GM21447 (cell line): ENCODE results near the gene ERGIC1.

ENCODE experiments used
- ATAC-seq: cut with Tn5 transposase; IDR thresholded peaks from one replicate; pipeline ENCODE4 v1.9.1; 2021; ENCODE audit not compliant: unreplicated experiment

Gene ERGIC1

DNA sequence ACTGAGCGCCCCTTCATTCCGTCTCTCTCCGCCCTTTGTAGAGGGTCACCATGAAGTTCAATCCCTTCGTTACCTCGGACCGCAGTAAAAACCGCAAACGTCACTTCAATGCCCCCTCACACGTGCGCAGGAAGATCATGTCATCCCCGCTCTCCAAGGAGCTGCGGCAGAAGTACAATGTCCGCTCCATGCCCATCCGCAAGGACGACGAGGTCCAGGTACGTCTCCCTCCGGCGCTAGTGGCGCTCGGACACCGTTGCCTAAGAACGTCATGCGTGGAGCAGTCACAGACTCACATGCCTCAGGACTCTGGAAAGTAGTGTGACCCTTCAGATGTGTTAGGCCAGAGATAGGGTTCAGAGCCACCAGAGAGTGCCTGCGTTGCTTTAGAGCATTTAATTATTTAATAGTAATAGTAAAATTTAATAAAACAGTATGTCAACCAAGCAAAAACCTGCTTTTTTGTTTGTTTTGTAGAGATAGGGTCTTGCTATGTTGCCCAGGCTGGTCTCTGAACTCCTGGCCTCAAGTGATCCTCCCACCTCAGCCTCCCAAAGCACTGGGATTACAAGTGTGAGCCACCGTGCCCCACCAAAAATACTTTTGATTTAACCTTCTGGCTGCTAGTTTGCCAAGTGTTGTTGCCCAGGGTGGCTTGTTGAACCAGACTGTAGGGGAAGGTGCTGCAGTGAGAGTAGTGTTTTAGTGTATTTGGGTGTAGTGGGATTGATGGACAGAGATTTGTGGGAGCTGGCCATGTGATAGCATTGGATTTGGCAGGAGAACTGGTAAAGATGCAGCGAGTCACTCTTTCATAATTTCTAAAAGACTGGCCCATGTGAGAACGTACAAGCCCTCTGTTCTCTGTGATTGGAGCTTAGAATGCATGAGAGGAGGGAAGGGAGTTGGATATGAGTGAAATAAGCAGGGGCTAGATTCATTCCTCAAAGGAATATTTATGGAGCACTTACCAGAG is 126.1 kb downstream of the ERGIC1 start:
- no peak for ATAC-seq

DNA sequence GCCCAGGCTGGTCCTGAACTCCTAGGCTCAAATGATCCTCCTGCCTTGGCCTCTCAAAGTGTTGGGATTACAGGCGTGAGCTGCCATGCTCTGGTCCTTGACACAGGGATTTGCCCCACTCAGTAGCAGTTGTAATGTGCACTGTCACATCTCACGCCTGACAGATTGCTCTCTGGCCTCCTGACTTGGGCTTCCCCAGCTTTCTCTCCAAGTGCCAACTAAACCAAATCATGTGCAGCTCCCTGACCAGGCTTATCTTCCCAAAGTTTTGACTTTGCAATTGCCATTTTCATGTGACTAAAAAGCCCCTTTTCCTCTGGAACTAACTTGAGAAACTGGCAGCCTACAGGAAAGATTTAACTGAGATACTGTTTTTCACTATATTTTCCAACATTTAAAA is 135.9 kb downstream of the ERGIC1 start:
- no peak for ATAC-seq

DNA sequence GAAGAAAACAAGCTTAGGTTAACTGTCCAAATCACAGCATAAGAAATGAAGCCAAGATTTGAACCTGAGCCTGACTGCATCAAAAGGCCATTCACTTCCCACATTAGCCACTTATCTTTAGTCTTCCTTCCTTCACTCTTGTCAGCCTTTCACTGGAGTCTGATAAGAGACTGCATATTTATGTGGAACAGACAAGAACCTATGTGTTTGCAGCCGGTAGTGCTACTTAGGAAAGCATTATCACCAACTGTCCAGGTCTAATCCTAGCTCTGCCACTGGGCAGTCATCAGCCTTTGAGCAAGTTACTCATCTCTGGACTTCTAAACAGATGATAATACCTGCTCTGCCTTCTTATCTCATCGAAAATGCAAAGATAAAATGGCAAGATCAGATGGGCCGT is 137.4 kb downstream of the ERGIC1 start:
- ATAC-seq = no peak

DNA sequence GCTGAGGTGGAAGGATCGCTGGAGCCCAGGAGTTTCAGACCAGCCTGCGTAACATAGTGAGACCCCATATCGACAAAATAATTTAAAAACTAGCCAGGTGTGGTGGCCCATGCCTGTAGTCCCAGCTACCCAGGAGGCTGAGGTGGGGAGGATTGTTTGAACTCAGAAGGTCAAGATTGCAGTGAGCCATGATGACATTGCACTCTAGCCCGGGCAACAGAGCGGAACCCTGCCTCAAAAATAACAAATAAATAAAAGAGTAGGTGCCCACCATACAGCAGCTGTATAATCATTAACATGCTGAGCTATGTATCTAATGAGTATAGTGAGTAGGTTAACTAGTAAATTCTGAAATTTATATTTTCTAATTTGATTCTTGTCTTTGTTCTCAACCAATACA is 138.5 kb downstream of the ERGIC1 start:
- ATAC-seq = no peak

DNA sequence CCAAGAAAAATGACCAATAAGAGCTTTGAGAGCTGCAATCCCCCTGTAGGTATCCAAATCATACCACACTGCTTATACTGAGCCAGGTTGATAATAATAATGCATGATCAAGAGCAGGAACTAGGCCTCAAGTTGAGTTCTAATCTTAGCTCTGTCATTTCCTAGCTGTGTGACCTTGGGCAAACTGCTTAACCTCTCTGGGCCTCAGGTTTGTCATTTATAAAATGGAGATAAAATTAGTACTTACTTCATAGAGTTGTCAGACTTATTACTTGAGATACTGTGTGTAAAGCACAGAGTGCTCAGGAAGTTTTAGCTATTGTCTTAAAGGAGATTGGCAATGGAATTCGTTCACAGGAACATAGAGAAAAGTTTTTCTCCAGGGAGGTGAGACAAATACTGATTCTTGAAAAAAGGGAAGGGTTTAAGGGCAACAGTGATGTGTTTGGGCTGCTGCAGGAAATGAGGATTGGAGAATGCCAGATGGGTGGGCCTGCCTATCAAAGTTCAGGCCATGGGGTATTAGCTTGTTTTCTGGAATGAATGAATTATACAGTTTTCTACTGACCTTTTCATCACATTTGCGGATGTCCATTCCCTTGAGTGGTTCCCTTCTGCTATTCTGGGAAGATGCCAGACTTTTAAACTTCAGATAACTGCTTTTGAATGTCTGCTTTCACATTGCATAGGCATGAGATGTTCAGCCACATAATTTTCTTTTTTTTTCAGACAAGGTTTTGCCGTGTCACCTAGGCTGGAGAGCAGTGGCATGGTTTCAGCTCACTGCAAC is 139.3 kb downstream of the ERGIC1 start:
- no peak for ATAC-seq

DNA sequence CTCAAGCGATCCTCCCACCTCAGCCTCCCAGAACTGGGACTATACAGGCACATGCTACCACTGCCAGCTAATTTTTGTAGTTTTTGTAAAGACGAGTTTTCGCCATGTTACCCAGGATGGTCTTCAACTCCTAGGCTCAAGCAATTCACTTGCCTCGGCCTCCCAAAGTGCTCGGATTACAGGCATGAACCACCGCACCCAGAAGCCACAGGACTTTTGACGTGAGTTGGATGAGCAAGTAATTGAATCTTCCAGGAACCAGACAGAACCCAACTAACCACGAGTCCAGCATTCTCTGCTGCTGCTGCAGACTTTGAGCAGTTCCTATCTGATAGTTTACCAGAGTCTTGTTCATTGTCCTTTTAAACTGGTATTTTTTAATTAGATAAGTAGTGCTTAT is 139.9 kb downstream of the ERGIC1 start:
- ATAC-seq = no peak

DNA sequence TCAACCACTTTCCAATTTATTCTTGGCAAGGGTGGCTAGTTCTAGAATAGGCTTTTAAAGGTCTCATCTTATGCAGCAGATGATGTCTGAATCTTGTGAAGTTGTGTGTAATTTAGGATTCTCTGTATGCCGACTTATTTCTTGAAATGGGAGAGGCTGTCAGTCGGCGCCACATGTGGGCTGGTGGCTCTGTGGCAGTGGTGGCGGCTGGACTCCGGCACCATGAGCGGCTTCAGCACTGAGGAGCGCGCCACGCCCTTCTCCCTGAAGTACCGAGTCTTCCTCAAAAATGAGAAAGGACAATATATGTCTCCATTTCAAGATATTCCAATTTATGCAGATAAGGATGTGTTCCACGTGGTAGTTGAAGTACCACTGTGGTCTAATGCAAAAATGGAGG is 141.2 kb downstream of the ERGIC1 start:
- no peak for ATAC-seq

DNA sequence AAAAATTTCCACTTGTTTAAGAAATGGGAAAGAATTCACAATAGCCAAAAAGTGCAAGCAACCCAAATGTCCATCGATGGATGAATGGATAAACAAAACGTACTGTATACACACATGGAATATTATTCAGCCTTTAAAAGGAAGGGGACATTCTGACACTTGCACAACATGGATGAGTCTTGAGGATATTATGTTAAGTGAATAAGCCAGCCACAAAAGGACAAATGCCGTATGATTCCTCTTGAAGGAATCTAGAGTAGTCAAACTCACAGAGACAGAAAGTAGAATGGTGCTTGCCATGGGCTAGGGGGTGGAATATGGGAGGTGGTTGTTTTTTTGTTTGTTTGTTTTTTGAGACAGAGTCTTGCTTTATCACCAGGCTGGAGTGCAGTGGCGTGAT is 145.7 kb downstream of the ERGIC1 start:
- ATAC-seq = no peak

DNA sequence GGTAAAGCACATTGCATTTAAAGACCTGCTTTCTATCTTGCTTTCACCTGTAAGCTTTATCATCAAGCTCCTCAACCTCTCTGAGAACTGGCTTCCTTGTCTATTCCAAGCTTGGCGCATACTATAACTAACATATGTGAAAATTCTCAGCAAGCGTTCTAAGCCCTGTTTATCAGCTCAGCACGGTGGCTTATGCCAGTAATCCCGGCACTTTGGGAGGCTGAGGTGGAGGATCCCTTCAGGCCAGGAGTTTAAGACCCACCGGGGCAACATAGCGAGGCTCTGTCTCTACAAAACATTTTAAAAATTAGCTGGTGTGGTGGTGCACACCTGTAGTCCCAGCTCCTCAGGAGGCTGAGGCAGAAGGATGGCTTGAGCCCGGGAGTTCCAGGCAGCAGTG is 147.9 kb downstream of the ERGIC1 start:
- ATAC-seq = no peak

DNA sequence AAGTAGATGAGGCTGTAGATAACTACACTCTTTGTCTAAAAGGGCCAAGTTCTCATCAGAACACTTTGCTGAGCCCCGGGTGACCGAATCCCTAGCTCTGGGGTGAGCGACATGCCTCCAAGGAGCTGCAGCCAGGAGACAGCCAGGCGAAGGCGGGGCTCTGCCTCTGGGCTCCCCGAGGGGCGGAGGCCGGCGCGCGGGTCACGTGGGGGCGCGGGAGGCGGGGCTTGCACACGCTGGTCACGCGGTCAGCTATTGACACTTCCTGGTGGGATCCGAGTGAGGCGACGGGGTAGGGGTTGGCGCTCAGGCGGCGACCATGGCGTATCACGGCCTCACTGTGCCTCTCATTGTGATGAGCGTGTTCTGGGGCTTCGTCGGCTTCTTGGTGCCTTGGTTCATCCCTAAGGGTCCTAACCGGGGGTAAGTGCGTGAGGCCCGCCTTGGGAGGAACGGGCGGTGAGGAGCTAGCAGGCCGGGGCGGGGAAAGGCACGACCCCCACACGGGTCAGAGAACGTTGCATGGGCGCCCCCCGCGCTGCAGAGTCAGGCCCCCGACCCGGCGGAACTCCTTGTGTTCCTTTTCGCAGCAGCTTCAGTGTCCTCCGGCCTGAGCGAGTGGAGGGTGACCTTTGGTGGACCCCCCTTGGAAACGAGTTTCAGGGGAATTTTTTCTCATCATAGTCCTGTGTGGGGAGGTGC is 149.6 kb downstream of the ERGIC1 start, which contains the start of gene ATP6V0E1:
ATP6V0E1 (plus strand) TSS at position 230 of the 702 bp plus-strand sequence; CDS start at position 320, 90 bp downstream.
- peak; percentile 93 for ATAC-seq

DNA sequence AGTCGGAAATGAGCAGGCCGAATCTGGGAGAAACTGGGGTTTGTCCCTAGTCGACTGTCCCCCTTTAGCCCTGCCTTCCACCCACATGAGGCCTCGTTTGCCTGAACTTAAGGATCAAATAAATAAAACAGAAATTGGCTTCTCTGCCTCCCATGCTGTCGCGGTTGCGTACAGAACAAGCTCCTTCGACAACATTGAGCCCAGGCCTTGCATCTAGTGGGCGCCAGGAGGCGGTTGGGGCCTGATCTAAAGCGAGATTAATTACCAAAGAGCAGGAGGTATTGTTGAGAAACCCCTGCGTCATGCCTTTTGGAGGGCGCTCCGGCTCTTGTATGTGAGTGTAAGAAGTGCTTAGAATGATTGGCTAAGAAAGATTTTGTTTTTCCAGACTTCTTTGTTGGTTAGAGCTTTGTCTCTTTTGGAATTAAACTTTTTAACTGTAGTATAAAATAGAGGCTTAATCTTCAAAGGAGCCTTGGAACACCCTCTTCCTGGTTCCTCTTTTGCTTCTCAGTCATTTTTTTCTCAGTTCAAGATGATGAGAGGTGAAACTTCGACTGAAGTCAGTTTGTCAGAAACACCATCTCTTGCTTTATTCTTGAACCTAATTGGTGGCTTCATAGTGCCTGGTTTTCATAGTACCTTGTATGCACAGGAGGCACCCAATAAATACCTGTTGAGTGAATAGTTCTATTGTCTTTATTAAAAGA is 150.3 kb downstream of the ERGIC1 start:
- peak; percentile 57 for ATAC-seq

DNA sequence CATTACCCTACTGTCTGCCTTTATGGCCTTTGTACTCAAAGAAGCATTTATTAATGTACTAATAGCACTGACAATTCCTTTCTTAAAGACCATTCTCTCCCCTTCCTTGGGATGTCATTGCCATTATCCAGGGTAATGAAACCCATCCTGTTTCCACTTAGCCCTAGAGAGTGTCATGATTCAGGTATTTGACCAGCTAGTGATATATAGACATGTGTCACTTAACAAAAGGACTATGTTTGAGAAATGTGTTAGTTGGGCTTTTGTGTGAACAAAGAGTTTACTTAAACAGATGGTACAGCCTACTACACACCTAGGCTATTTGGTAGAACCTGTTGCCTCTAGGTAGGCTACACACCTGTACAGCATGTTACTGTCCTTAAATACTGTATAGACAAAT is 151.5 kb downstream of the ERGIC1 start:
- ATAC-seq = no peak

DNA sequence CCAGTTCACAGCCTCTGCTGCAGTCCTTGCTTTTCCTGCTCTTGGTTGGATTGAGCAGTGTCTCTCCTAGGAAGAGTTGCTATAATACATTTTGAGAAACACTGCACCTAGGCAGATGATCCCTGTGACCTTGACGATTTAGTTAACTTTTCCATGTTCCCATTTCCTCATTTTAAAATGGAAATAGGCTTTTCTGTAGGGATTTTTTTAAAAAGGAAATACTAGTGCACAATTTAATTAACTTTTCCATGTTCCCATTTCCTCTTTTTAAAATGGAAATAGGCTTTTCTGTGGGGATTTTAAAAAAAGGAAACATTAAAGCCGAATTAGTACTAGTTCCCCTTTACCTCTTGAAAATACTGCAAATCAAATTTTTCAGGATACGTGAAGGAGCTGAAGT is 154.2 kb downstream of the ERGIC1 start:
- ATAC-seq = no peak

DNA sequence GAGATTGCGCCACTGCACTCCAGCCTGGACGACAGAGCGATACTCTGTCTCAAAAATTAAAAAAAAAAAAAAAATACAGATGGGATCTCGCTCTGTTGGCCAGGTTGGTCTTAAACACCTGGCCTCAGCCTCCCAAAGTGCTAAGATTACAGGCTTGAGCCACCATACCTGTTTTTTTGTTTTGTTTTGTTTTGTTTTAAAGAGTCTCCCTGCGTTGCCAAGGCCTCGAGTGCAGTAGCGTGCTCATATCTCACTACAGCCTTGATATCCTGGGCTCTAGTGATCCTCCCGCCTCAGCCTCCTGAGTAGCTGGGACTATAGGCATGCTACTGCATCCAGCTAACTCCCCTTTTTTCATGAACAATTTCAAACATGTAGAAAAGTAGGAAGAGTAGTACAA is 156.7 kb downstream of the ERGIC1 start:
- no peak for ATAC-seq

DNA sequence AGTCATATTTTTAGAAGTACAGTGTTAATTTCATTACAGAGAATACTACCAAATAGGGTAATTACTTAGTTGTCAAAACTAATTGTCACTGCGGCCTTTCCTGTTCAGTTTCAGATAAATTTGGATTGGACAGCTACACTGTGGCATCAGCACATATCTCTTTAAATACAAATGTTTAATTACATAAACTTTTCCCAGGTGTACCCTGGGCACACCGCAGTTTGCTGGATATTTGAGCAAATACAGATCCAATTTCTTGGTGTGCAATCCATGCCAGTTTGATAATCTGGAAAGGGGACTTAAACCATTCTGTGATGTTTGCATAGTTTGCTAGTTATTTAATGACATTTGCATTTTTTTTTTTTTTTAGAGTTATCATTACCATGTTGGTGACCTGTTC is 160.4 kb downstream of the ERGIC1 start:
- no peak for ATAC-seq

DNA sequence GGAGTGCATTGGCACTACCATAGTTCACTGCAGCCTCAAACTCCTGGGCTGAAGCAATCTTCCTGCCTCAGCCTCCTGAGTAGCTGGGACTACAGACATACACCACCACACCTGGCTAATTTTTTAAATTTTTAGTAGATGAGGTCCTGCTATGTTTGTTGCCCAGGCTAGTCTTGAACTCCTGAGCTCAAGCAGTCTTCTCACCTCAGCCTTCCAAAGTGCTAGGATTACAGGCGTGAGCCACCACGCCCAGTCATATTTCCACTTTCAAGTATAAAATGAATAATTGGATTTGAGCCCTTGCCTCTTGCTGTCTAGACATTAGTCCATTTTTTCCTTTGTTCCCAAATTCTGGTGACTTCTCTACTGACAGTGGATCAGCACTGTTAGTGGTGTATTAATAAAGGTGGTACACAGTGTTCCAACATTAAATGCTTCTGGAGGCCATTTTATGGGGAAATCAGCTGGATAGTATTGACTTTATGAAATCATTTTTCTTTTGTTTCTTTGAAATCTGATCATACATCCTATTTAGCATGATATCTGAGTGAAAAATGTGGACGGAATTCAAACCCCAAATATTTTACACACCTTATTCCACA is 165.4 kb downstream of the ERGIC1 start:
- ATAC-seq = no peak

DNA sequence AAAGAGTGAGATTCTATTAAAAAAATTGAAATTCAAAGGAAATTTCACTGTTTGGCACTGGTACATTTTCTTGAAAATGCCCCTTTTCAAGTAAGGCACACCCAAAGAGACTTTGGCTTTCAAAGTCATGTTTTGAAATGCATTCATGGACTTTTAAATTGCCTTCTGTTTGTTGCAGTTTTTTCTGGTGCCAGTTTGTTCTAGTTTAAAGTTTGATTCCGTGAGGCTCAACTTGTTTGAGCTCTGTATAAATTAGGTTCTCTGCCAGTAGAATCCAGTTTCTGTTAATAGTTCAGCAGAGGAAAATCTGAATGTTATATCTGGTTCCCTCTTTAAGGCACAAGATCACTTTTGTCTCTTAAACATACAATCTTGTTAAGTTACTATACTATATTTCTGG is 165.9 kb downstream of the ERGIC1 start:
- no peak for ATAC-seq

DNA sequence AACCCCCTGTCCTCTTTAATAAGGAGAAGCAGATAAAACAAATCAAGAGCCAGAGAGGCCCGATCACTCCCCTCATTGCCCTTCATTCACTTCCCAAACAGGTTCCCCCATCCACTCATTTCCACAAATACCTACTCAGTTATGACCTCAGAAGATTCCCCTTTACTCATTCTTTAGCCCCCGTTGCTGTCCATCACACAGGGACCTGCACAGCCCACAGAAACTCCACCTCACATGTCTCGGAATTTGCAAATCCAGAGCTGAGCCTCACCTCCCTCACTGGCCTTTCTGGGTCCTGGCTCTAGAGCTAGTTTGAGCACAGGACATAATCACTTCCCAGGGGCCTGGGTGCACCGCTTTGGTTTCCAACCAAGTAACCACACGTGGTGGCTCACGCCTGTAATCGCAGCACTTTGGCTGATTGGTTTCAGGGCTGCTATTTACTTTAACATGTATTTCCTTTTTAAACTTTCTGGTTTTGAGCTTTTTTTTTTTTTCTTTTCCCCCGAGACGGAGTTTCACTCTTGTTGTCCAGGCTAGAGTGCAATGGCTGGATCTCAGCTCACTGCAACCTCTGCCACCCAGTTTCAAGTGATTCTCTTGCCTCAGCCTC is 167.3 kb downstream of the ERGIC1 start:
- ATAC-seq = peak; percentile 75
